ENCODE results near the gene DCLRE1A.

- TF ChIP-seq NFRKB (IDR thresholded peaks at IDR 0.05) (no peak), HDGF (IDR thresholded peaks at IDR 0.05; ENCODE audit: borderline replicate concordance) (no peak), TARDBP (IDR thresholded peaks at IDR 0.05) (no peak), BHLHE40 (IDR thresholded peaks at IDR 0.05; ENCODE audit: borderline replicate concordance) (no peak)
Observed at GRCh38 chr10:113879691-113880090, 25.8 kb upstream of the DCLRE1A start.
